GM19193 (cell line): Measurements from ENCODE around the gene XIRP1.

Experiments
- POLR2A ChIP-seq: IDR thresholded peaks from 4 replicates; pipeline ENCODE4 v1.6.1; 2011; ENCODE audit not compliant: insufficient read depth, insufficient read length; ENCODE audit errors: extremely low read depth

The XIRP1 gene

GRCh38 chr3:39165518-39165917 lies 26.9 kb downstream of the XIRP1 start:
- no peak for TF ChIP-seq POLR2A

- TF ChIP-seq POLR2A, result no peak
Measured at GRCh38 chr3:39164414-39164813, 28.0 kb downstream of the XIRP1 start.

DNA sequence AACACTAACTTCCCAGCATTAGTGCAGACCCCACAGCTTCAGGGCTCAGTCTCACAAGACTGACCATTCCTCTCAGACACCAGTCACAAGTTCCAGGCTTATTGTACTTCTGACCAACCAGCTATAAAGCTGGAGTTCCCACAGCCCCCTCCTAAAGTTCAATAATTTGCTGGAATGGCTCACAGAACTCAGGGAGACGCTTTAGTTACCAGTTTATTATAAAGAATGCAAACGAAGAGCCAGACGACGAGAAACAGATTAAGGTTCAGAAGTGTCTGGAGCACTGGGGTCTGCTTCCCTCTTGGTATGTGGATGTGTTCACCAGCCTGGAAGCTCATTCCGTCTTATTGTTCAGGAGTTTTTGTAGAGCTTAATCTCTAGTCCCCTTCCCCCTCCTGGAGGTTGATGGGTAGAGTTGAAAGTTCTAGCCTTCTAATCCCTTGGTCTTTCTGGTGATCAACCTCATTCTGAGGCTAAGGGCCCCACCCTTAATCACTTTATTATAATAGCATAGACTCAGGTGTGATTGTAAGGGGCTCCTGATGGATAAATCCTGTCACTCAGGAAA lies 34.2 kb downstream of the XIRP1 start:
- TF ChIP-seq POLR2A, result no peak

GRCh38 chr3:39157359-39157758 lies 35.0 kb downstream of the XIRP1 start:
- no peak for TF ChIP-seq POLR2A

DNA sequence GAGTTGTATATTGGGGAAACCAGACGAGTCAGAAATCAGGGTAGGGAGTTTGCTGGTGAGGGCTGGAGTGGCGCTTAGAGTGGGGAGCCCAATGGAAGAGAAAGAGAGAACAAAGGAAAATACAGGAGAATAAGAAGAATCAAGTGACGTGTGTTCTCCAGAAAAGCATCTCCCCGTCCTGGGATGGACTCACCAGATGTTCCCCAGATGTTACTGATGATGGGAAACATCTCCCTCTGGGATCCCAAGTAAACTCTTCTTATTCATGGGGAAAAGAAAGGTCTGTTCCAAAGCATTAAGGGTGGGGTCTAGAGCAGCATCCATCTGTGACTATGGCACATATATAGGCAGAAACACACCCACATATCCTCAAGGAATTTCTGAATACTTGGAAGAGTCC lies 36.0 kb downstream of the XIRP1 start:
- TF ChIP-seq POLR2A, result no peak

GRCh38 chr3:39154280-39155021 lies 37.9 kb downstream of the XIRP1 start:
- no peak for TF ChIP-seq POLR2A

DNA sequence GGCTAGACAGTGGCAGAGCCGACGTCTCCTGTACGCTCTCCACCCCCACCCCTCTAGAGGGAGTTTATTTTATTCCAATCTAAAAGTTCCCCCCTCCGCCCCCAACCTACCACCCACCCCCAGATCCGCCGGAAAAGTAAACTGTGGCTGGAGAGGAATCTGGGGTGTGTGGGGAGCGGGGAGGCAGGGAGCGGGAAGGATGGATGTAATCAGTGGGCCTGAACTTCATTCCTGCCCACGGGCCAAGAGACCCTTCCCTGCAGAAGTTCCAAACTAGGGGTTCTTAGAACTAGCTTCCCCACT lies 38.5 kb downstream of the XIRP1 start:
- TF ChIP-seq POLR2A, result no peak

- TF ChIP-seq POLR2A, result no peak
Measured at GRCh38 chr3:39150803-39151631, 41.4 kb downstream of the XIRP1 start.

GRCh38 chr3:39150148-39150802 lies 42.1 kb downstream of the XIRP1 start:
- no peak for TF ChIP-seq POLR2A

DNA sequence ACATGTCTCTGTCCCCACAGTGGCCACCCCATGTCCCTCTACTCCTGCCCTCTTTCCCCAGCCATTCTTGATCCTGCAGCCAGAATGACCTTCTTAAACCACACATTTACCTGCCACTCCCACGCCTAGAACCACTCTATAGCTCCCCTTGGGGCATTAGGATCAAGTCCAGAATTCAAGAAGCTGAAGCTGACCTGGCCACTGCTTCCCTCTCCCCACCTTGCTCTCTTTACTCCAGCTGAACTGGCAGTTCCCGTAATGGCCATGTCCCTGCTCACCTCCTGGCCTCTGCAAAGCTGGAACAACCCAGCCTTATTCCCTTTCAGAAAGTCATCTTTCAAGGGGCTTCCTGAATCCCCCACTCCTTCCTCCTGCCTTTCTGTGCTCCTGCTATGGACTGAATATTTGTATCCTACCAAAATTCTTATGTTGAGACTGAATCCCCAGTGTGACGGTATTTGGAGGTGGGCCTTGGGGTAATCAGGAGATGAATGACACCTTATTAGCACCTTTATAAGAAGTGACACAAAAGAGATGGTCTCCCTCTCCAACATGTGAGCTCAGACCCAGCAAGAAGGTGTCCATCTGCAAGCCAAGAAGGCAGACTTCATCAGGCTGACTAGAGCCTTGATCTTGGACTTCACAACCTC lies 42.8 kb downstream of the XIRP1 start:
- TF ChIP-seq POLR2A, result no peak

DNA sequence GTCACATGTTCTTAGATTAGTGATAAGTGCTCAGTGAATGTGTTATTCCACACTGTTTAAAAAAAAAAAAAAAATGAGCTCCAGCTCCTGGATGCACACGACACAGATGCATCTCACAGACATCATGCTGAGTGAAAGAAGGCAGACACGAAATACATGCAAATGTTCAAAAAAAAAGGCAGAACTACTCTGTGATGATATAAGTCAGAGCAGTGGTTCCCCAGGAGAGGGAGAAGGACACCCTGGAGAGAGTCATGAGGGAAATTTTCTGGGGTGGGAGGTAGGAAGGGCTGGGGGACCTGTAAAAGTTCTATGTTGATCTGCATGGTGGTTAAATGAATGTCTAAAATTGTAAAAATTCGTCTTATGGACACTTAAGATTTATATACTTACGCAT lies 43.3 kb downstream of the XIRP1 start:
- no peak for TF ChIP-seq POLR2A

DNA sequence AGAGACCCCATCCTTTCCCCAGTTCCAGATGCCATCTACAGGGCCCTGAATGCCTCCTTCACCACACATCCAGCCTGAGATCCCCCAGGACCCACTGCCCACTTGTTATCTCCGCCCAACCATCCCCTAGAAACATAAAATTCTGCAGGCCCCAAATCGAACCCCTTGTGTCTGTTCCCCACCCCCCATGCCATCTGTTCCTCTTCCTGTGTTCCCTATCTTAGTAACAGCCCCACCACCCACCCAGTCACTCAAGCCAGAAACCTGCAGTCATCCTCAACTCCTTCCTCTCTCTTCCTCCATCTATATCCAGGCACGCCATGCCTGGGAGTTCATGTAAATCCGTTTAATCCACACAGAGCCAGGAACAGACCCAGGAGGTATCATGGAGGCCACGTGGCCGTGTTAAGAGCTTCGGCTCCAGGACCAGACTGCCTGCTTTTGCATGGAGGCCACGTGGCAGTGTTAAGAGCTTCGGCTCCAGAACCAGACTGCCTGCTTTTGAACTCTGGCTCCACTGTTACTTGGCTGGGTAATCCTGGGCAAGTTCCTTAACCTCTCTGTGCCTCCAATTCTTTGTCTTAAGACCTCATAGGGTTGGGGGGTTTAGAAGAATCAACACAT lies 43.8 kb downstream of the XIRP1 start:
- no peak for TF ChIP-seq POLR2A

GRCh38 chr3:39147711-39148434 lies 44.5 kb downstream of the XIRP1 start:
- no peak for TF ChIP-seq POLR2A
